Left lobe of liver (tissue), 2 donors: ENCODE measurements around the gene PPEF2. TPM values are rescaled to one million over a fixed set of nuclear protein-coding genes. Genes with fewer than 3 reads are reported as not detected.

Source experiments
- ATAC-seq: fragments of 200-7000 bp; cut with Tn5 transposase; one replicate; pipeline ENCODE4 v1.9.1; 2020; ENCODE audit warnings: mild to moderate bottlenecking, moderate library complexity
- DNase-seq: peaks from one replicate; pipeline ENCODE4 v3.0.0-alpha.2; 2020; ENCODE audit warnings: low spot score
- total RNA-seq: library from RNA; stranded (reverse); gene quantifications from one replicate; pipeline ENCODE4 v1.2.1, GENCODE V29; 2021
- donor health status: DM: no; HTN: no; CAD: no; lungs with moderate emphysema.
- donor health status: DM: no; HTN: yes; CAD: no.

Gene PPEF2
- total RNA-seq, 1 donor from 2014 or later, result 0.05 TPM

DNA sequence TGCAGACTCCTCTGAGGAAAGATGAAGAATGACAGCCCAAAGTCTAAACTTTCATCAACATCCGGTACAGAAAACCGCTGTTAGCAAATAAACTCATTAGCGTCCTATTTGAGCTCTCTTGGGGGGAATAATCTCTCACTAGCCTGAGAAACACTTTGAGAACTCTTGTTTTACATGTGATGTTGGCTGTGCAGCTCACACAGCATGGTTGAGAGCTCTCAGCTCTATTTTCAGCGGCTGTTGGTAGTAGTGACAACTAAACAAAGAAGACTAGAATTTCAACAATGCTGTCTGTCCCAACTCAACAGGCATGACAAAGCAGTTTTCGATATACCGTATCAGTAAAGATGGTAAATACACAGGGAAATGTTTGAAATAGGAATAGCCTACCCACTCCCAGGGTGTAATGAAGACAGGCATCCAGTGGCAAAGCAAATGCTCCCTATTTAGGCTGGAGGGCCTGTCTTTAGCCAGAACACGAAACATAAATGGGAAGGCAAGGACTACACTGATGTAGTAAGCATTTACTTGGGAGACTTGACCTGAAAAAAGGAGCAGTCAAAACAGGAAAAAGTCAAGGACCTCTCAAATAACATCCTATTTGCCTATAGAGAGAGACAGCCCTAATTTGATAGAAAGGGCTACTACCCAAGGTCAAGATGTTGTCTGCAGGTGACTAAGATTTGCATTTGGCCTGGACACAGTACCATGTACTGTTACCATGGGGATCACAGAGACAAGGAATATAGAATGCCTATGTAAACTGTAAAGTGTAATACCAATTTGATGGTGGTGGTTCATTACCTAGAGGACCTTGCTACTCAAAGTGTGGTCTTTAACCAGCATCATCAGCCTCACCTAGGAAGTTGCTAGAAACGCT, 60.4 kb downstream of the PPEF2 start:
- no peak for DNase-seq
- no peak for ATAC-seq

DNA sequence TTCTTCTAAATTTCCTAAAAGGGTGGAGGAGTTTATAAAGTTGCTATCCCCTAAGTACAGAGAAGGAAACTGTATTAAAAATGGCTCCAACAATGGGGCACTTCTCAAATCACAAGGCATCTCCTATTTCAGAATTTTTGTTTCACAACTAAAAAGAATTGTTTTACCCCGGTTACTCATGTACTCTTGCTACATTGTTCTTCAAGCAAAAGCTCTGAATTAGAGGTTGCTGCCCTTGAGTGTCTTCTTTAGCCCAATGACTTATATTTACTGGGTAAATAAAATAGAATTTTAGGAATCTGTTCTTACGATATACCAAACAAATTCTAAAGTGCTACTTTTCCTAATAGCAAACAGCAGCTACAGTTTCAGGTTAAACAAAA, 67.5 kb downstream of the PPEF2 start:
- ATAC-seq (no peak), DNase-seq (no peak)

DNA sequence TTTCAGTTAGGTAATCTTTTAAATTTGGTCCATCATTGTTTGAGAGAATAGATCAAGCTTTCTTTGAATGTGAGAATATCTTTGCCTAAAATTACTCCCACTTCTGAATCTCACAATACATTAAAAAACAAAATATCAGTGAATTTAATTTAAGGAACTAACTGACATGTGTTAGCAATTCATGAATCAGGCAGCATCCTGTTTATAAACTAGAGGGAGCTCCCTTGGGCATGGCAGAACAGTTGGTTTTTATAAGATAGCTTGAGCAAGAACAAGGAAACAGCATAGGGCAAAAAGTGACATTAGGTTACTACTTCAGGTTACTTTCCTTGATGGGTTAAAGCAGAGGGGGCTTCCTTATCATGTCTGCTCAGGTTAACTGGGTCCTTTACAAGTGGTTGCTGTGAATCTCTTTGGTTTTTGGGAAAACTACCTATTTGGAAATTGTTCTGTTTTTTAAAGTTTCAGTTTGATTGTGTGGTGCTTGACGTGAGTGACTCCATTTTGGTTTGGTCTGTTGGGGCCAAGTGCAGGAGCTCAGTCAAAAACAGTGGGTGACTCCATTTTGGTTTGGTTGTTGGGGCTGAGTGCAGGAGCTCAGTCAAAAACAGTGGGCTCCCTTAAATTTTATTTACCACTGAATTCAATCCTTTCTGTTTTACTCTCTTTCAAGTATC, 68.0 kb downstream of the PPEF2 start:
- ATAC-seq, result no peak
- DNase-seq, result no peak

DNA sequence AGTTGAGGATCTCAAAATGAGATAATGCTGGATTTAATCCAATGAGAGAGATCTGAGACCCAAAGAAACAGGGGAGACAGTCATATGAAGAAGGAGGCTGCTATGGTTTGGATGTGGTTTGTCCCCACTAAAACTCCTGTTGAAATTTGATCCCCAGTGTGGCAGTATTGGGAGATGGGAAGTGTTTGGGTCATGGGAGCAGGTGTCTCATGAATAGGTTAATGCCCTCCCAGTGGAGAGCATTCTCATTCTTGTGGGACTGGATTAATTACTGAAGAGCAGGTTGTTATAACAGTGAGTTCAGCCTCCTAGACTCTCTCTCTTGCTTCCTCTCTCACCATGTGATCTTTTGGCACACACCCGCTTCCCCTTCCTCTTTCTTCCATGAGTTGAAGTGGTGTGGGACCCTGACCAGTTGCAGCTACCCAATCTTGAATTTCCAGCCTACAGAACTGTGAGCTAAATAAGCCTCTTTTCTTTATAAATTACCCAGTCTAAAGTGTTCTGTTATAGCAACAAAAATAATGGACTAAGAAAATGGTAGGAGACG, 70.3 kb downstream of the PPEF2 start:
- DNase-seq, result no peak
- peak; percentile 41 for ATAC-seq

DNA sequence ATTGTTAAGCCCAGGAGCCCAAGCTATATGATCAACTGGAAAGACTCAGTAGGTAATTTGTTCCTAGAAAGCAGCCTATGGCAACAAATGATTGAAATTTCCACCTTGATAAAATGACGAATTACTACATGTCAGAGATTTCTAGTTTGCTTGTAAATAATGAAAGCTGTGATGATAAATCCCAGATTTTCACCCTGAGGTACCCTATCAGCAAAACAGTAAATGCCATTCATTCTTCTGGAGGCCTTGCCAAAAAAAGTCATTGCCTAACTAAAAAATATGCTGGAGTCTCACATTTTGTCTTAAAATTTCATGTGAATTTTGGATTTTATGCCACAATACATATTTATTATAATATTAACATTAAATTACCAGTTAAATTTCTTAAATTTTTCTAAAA, 71.3 kb downstream of the PPEF2 start:
- no peak for ATAC-seq
- DNase-seq, result no peak

DNA sequence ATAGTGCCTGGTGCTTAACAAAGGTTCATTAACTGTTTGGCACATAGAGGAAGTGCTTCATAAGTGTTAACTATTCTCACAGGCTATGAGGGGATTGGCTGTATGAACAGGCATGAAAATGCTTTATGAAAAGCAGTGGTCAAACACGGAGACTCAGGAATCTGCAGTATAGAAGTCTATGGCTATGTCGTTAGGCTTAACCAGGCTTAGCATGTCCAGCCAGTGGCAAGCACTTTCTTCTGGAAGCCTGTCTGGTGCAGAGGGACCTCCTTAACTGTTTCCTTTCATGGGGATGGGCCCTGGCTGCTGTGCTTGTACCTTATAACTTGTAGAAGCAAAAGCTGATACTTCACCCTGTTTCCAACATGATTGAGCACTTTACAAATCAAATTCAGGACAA, 78.4 kb downstream of the PPEF2 start:
- DNase-seq, result no peak
- ATAC-seq, result no peak

DNA sequence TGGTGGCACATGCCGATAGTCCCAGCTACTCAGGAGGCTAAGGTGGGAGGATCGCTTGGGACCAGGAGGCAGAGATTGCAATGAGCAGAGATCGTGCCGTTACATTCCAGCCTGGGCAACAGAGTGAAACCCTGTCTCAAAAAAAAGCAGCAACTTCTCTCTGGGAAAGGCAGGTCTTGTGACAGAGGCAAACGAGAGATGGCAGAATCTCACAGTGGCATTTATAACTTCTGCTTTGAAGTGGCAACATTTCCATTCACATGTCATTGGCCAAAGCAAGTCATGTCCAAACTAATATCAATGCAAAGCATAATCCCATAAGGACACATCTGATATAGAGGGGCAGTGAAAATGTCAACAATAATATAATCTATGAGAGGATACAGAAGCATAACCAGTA, 79.8 kb downstream of the PPEF2 start:
- no peak for DNase-seq
- ATAC-seq, result no peak

DNA sequence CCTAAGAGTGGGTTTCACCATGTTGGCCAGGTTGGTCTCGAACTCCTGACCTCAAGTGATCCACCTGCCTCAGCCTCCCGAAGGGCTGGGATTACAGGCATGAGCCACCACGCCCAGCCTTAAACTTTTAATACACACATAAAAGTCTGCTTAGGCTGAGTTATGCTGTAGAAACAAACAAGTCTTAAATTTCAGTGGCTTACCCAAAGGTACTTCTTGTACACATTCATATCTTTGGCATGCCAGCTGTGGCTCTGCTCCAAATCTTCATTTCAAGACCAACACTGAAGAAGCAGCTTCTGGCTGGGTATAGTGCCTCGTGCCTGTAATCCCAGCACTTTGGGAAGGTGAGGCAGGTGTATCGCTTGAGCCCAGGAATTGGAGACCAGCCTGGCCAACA, 80.3 kb downstream of the PPEF2 start:
- no peak for ATAC-seq
- DNase-seq, result no peak

DNA sequence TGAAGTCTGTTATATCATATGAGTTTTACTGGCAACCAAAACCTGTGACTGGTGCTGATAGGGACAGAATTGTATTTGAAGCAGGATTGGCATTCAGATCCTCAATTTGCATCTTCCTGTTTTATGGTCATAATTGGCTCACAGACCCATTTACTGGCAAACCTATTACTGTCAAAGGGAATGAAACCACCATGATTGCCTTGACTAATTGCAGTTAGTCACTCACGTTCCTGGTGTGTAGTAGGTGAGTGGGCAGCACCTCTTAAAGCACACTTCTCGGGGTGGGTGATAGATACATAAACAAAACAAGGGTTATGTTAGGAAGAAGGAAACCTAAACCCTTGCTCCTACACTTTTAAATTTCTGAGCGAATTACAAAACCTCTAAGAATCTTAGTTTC, 81.0 kb downstream of the PPEF2 start:
- no peak for ATAC-seq
- no peak for DNase-seq

DNA sequence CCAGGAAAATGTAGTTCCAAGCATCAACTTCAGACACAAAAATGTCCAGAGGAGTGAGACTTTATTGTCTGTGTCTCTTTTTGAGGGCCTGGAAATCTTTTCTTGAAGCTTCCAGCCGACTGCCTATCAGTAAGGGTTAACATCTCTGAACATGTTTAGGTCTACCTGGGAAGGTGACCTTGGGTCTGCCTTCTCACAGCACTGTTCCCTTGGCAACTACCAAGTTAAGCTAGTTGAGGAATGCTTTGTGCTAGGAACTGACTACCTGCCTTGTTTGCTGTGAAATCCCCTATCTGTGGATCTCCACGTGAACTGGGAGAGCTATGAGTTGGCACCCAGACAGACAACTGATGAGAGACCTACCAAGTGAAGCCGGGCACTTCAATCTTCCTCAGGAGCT, 81.6 kb downstream of the PPEF2 start:
- DNase-seq (no peak), ATAC-seq (no peak)

DNA sequence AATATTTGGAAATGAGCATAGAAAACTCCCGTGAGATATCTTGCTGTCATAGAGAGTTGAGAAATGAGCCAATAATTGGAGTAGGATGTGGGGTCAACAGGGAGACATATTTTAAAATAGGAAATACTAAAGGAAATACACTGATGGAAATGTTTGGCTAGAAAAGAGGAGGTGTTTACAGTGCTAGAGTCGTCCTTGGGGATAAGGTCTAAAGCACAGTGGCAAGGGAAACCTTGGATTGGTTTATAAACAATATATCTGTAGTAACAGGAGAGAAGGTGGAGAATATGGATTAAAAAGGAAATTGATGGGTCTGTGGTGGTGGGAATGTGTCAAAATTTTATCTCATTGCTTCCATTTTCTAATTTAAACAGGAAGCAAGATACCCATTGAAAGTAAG, 82.1 kb downstream of the PPEF2 start:
- ATAC-seq (no peak), DNase-seq (no peak)

DNA sequence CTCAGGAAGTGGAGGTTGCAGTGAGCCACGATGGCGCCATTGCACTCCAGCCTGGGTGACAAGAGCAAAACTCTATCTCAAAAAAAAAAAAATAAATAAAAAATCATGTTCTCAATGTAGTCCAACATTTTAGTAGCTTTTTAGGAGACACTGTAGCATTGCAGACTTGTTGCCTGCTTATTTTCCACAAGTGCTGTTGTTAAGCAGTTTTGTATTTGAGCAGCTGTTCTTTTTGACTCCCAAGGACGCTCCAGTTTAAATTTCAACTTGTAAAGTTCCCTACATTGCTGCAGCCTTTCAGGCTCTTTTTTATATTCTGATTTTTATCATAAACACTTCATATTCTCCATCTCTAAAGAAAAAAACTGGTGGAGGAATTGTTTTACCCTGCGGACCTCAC, 83.1 kb downstream of the PPEF2 start:
- no peak for DNase-seq
- no peak for ATAC-seq

DNA sequence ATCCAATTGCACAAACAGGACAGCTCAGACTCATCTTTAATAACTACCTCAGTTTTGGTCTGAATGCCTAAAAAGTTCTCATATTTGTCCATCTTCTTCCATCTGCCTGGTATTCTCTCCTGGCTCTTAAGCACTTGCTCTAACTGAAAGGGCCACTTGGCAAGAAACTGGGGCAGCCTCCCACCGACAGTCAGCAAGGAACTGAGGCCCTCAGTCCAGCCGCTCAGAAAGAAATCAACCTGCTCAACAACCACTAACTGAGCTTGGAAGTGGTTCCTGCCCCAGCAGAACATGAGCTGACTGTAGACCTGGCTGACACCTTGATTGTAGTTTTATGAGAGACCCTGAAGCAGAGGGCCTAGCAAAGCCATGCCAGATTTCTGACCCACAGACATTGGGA, 84.4 kb downstream of the PPEF2 start:
- ATAC-seq (no peak), DNase-seq (no peak)

Other genes starting within 250 kb of the PPEF2 start
- gene G3BP2, start 229.0 kb downstream of the PPEF2 start, total RNA-seq, result 52.2 TPM
- 47.1 TPM for gene USO1, start 177.9 kb downstream of the PPEF2 start, total RNA-seq
- 33.2 TPM for gene NAAA, start 38.6 kb upstream of the PPEF2 start, total RNA-seq
- gene SDAD1, start 88.5 kb upstream of the PPEF2 start, total RNA-seq, result 10.8 TPM
- gene CXCL9, start 105.1 kb upstream of the PPEF2 start, total RNA-seq, result 0.10 TPM
- gene CXCL10, start 121.0 kb upstream of the PPEF2 start, total RNA-seq, result 0.15 TPM
- gene CXCL11, start 133.6 kb upstream of the PPEF2 start, total RNA-seq, result not detected
- not detected for gene ART3, start 172.3 kb upstream of the PPEF2 start, total RNA-seq
- gene NUP54, start 245.9 kb upstream of the PPEF2 start, total RNA-seq, result 11.8 TPM